Loucy (cell line): ENCODE measurements around the gene RBM8A.
A peak's percentile ranks its signal among the peaks of the same experiment; 100 is the strongest.

Source experiments
- H2AFZ ChIP-seq: fragments of 200-600 bp; sonication (generic); 2 replicates; pipeline ENCODE4 v1.6.0; 2016; ENCODE audit warnings: antibody characterized with exemption, mild to moderate bottlenecking, low read length, moderate library complexity
- H3F3A ChIP-seq: fragments of 200-600 bp; 2 replicates; pipeline ENCODE4 v1.6.0; 2016; ENCODE audit warnings: antibody characterized with exemption, low read depth, mild to moderate bottlenecking
- H3K27me3 ChIP-seq: fragments of 200-600 bp; sonication (generic); 2 replicates; pipeline ENCODE4 v1.6.1; 2014; ENCODE audit warnings: low read length, mild to moderate bottlenecking; ENCODE audit not compliant: insufficient read depth, poor library complexity, severe bottlenecking
- H3K36me3 ChIP-seq: fragments of 200-600 bp; sonication (generic); 2 replicates; pipeline ENCODE4 v1.6.1; 2016; ENCODE audit warnings: low read length; ENCODE audit not compliant: insufficient read depth
- H3K4me1 ChIP-seq: fragments of 200-600 bp; sonication (generic); 2 replicates; pipeline ENCODE4 v1.5.1; 2014; ENCODE audit warnings: low read length, mild to moderate bottlenecking; ENCODE audit not compliant: insufficient read depth, poor library complexity, severe bottlenecking
- H3K4me2 ChIP-seq: fragments of 200-600 bp; sonication (generic); 2 replicates; pipeline ENCODE4 v1.6.0; 2014; ENCODE audit warnings: antibody characterized with exemption, low read length, low read depth, mild to moderate bottlenecking; ENCODE audit not compliant: poor library complexity, severe bottlenecking
- H3K4me3 ChIP-seq: fragments of 200-600 bp; sonication (generic); 2 replicates; pipeline ENCODE4 v1.5.1; 2014; ENCODE audit warnings: low read length, mild to moderate bottlenecking, mixed read lengths; ENCODE audit not compliant: poor library complexity, severe bottlenecking
- H3K79me2 ChIP-seq: fragments of 200-600 bp; sonication (generic); 2 replicates; pipeline ENCODE4 v1.6.1; 2014; ENCODE audit warnings: low read length; ENCODE audit not compliant: insufficient read depth
- H3K9ac ChIP-seq: fragments of 200-600 bp; sonication (generic); 2 replicates; pipeline ENCODE4 v1.6.0; 2014; ENCODE audit warnings: mild to moderate bottlenecking, low read depth, low read length, moderate library complexity; ENCODE audit not compliant: poor library complexity, severe bottlenecking
- H3K9me2 ChIP-seq: fragments of 200-600 bp; sonication (generic); replicated peaks from 2 replicates; pipeline ENCODE4 v1.6.1; 2016; ENCODE audit warnings: low read depth, low read length, mixed read lengths
- H3K9me3 ChIP-seq: fragments of 200-600 bp; sonication (generic); 2 replicates; pipeline ENCODE4 v1.6.1; 2014; ENCODE audit warnings: mild to moderate bottlenecking, antibody characterized with exemption, low read length, low read depth; ENCODE audit not compliant: insufficient read depth
- H4K20me1 ChIP-seq: fragments of 200-600 bp; sonication (generic); 2 replicates; pipeline ENCODE4 v1.6.0; 2014; ENCODE audit warnings: antibody characterized with exemption, low read length, mild to moderate bottlenecking; ENCODE audit not compliant: insufficient read depth, poor library complexity, severe bottlenecking
- EZH2phosphoT487 ChIP-seq: fragments of 200-600 bp; IDR thresholded peaks from 2 replicates; pipeline ENCODE4 v1.6.1; 2018; ENCODE audit warnings: antibody characterized with exemption, mild to moderate bottlenecking, moderate library complexity, borderline replicate concordance
- TF ChIP-seq, protein P1 (sequence below): fragments of 200-600 bp; sonication (generic); conservative IDR thresholded peaks from 2 replicates; pipeline ENCODE4 v1.5.1; 2014; ENCODE audit warnings: mild to moderate bottlenecking, antibody characterized with exemption, low read length

The RBM8A gene

DNA sequence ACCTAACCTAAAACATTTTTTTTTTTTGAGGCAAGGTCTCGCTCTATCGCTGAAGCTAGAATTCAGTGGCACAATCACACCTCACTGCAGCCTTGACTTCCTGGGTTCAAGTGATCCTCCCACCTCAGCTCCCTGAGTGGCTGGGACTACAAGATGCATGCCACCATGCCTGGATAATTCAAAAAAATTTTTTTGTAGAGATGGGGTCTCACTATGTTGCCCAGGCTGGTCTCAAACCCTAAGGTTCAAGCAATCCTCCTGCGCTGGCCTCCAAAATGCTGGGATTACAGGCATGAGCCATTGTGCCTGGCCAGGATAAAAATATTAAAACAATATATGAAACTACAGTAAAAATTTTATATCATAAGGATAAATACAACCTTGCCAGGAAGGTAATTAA is 25.6 kb upstream of the RBM8A start:
- Histone ChIP-seq H2AFZ (no peak overlapping the region), H3F3A (no peaks in the 10 kb centered on the region), H3K4me3 (no peak overlapping the region), H3K9ac (no peak overlapping the region), H4K20me1 (peaks cover 21% of the 10 kb centered on the region), H3K9me3 (no peaks in the 10 kb centered on the region), H3K4me2 (peak overlapping the region; percentile 91), H3K4me1 (peaks cover 65% of the 10 kb centered on the region), H3K79me2 (peaks cover 86% of the 10 kb centered on the region), H3K36me3 (no peaks in the 10 kb centered on the region), H3K9me2 (no peaks in the 10 kb centered on the region), H3K27me3 (no peaks in the 10 kb centered on the region)
- TF ChIP-seq, protein P1, sequence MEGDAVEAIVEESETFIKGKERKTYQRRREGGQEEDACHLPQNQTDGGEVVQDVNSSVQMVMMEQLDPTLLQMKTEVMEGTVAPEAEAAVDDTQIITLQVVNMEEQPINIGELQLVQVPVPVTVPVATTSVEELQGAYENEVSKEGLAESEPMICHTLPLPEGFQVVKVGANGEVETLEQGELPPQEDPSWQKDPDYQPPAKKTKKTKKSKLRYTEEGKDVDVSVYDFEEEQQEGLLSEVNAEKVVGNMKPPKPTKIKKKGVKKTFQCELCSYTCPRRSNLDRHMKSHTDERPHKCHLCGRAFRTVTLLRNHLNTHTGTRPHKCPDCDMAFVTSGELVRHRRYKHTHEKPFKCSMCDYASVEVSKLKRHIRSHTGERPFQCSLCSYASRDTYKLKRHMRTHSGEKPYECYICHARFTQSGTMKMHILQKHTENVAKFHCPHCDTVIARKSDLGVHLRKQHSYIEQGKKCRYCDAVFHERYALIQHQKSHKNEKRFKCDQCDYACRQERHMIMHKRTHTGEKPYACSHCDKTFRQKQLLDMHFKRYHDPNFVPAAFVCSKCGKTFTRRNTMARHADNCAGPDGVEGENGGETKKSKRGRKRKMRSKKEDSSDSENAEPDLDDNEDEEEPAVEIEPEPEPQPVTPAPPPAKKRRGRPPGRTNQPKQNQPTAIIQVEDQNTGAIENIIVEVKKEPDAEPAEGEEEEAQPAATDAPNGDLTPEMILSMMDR = no peak
- TF ChIP-seq EZH2phosphoT487 = no peak

DNA sequence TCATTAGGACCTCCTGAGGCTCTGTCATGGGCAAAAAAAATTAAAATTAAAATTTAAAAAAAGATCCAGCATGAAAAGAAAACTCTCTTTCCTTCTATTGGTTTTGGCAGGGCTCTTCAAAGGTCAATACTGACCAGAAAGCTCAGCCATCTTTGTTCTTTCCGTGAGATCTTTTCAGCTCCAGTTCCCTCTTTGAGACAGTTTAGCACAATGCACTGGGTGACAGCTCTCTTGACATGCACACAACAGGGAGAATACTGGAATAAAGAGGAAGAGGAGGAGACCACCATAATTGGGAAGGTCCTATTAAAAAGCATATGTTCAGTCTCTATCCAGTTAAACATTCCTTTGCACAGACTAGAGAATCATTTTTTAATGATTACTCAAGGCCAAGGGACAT is 24.2 kb upstream of the RBM8A start:
- no peaks in the 10 kb centered on the region for H3K9me3 ChIP-seq
- no peak overlapping the region for H3K4me3 ChIP-seq
- H2AFZ ChIP-seq = no peak overlapping the region
- peak overlapping the region; percentile 51 for H3K4me2 ChIP-seq
- H3F3A ChIP-seq = no peaks in the 10 kb centered on the region
- no peaks in the 10 kb centered on the region for H3K9me2 ChIP-seq
- TF ChIP-seq EZH2phosphoT487 = no peak
- TF ChIP-seq, protein P1 = no peak
- H4K20me1 ChIP-seq = peaks cover 21% of the 10 kb centered on the region
- peaks cover 8% of the 10 kb centered on the region; the same call in 1 of the 2 replicates for H3K36me3 ChIP-seq
- peaks cover 62% of the 10 kb centered on the region for H3K4me1 ChIP-seq
- no peaks in the 10 kb centered on the region for H3K27me3 ChIP-seq
- peaks cover 82% of the 10 kb centered on the region for H3K79me2 ChIP-seq
- peak overlapping the region; percentile 35 for H3K9ac ChIP-seq

DNA sequence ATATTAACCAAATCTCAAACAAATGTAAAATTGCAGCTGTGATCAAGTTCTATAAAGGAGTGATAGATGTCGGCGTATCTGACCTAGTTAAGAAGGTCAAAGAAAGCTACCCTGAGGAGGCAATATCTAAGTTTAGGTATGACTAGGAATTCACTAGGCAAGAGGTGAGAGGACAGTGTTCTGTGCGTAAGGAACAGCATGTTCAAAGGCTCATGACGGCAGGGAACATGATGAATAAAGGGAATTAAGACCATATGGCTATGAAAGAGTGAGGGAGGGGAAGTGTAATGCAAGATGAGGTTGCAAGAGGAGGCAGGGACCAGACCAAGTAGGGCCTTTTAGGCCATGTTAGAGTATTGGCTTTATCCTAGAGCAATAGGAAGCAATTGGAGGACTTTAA is 21.9 kb upstream of the RBM8A start:
- Histone ChIP-seq H3K4me2 (no peak overlapping the region), H3K4me1 (peaks cover 39% of the 10 kb centered on the region), H3K36me3 (peaks cover 17% of the 10 kb centered on the region; the same call in 1 of the 2 replicates), H3K9me2 (no peaks in the 10 kb centered on the region), H4K20me1 (peaks cover 7% of the 10 kb centered on the region), H3K9me3 (no peaks in the 10 kb centered on the region), H3K4me3 (no peak overlapping the region), H3K79me2 (peaks cover 58% of the 10 kb centered on the region), H3K27me3 (no peaks in the 10 kb centered on the region), H3F3A (no peaks in the 10 kb centered on the region), H3K9ac (no peak overlapping the region), H2AFZ (no peak overlapping the region)
- TF ChIP-seq, protein P1 = no peak
- TF ChIP-seq EZH2phosphoT487 = no peak
